Gastrocnemius medialis (tissue), 4 donors: ENCODE data around the gene ZNF354B.

Source experiments
- POLR2A ChIP-seq, 2 donors: fragments of 450-650 bp; IDR thresholded peaks; one replicate each; pipeline ENCODE4 v1.6.1; 2017; ENCODE audit warnings: antibody characterized with exemption in 2 of 2, mild to moderate bottlenecking in 2 of 2, moderate library complexity in 2 of 2
- TF ChIP-seq, protein P1 (sequence below), 5 experiments: fragments of 450-650 bp in 3 of 5; fragments of 200-600 bp in 2 of 5; sonication (generic) in 2 of 5; IDR thresholded peaks in 4 of 5; conservative IDR thresholded peaks in 1 of 5; 1 replicate in 4 of 5; 2 replicates in 1 of 5; pipeline ENCODE4 v1.5.1; 2016 to 2019; ENCODE audit warnings: antibody characterized with exemption in 5 of 5, mild to moderate bottlenecking in 3 of 5, moderate library complexity in 3 of 5

DNA sequence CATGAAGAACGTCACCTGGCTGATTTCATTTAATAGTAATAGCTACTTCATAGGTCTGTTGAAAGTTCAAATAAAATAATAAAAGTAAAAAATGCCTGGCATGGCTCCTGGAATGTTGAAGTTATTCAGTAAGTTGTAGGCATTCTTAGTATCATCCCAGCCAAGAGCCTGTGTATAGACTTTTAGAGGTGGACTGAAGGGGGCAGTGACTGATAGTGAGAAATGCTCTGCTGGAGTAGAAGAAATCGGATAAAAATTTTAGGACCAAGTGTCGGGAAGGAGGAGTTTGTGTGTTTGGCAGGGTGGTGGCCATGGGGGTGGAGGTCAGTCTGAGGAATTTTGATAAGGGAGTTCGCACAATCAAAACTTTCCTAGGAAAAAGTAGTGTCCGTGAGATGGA lies 39.5 kb downstream of the ZNF354B start:
- TF ChIP-seq, protein P1, sequence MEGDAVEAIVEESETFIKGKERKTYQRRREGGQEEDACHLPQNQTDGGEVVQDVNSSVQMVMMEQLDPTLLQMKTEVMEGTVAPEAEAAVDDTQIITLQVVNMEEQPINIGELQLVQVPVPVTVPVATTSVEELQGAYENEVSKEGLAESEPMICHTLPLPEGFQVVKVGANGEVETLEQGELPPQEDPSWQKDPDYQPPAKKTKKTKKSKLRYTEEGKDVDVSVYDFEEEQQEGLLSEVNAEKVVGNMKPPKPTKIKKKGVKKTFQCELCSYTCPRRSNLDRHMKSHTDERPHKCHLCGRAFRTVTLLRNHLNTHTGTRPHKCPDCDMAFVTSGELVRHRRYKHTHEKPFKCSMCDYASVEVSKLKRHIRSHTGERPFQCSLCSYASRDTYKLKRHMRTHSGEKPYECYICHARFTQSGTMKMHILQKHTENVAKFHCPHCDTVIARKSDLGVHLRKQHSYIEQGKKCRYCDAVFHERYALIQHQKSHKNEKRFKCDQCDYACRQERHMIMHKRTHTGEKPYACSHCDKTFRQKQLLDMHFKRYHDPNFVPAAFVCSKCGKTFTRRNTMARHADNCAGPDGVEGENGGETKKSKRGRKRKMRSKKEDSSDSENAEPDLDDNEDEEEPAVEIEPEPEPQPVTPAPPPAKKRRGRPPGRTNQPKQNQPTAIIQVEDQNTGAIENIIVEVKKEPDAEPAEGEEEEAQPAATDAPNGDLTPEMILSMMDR (IDR thresholded peaks at IDR 0.05 in 4 of 5, conservative IDR thresholded peaks at IDR 0.05 in 1 of 5), result no peak
- TF ChIP-seq POLR2A (IDR thresholded peaks at IDR 0.05), result no peak
